Measurements from ENCODE around the gene P2RX1.

Gene P2RX1

DNA sequence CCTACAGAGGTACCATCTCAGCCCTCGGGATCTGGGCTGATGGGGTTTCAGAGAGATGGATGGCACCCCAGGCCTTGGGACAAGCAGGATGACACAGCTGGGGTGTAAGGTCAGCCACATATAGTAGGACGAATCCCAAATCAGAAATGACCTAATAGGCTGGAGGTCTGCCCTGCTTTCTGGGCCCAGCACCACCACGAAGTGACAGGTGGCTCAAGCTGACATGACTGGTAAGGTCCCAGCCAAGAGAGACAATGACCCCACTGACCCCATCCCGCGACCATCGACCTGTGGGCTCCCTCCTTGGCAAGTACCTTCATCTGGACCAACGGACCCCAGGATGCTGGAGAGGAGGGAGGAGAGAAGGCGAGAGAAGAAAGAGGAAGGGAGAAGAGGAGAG lies 39.0 kb downstream of the P2RX1 start:
- TF ChIP-seq, protein P1, sequence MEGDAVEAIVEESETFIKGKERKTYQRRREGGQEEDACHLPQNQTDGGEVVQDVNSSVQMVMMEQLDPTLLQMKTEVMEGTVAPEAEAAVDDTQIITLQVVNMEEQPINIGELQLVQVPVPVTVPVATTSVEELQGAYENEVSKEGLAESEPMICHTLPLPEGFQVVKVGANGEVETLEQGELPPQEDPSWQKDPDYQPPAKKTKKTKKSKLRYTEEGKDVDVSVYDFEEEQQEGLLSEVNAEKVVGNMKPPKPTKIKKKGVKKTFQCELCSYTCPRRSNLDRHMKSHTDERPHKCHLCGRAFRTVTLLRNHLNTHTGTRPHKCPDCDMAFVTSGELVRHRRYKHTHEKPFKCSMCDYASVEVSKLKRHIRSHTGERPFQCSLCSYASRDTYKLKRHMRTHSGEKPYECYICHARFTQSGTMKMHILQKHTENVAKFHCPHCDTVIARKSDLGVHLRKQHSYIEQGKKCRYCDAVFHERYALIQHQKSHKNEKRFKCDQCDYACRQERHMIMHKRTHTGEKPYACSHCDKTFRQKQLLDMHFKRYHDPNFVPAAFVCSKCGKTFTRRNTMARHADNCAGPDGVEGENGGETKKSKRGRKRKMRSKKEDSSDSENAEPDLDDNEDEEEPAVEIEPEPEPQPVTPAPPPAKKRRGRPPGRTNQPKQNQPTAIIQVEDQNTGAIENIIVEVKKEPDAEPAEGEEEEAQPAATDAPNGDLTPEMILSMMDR (IDR thresholded peaks at IDR 0.05; ENCODE audit: low read length), result no peak
- TF ChIP-seq EZH2phosphoT487 (IDR thresholded peaks at IDR 0.05; ENCODE audit: low read length), result no peak
- TF ChIP-seq EZH2 (optimal IDR thresholded peaks at IDR 0.05; ENCODE audit: low read depth, low read length), result no peak
- Histone ChIP-seq H3K4me3 (ENCODE audit: low read length) (no peak overlapping the region), H4K20me1 (ENCODE audit: insufficient read depth, low read length) (no peaks in the 10 kb centered on the region)

DNA sequence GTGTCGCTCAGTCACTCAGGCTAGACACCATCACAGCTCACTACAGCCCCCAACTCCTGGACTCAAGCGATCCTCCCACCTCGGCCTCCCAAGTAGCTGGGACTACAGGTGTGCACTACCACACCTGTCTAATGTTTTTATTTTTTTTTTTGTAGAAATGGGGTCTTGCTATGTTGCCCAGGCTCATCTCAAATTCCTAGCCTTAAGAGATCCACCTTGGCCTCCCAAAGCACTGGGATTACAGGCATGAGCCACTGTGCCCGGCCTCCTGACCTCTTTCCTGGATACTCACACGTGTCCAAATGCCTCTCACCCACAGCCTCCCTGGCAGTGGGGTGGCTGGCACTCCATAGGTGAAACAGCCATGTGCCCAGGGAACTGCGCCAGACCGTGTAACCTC lies 40.9 kb downstream of the P2RX1 start:
- Histone ChIP-seq H2AFZ (ENCODE audit: low read length) (no peak overlapping the region), H3K27ac (ENCODE audit: low read length) (no peak overlapping the region), H3K9me2 (replicated peaks; ENCODE audit: insufficient read depth, low read length) (no peaks in the 10 kb centered on the region), H3K36me3 (replicated peaks; ENCODE audit: insufficient read depth, low read length) (no peaks in the 10 kb centered on the region), H4K20me1 (ENCODE audit: insufficient read depth, low read length) (no peaks in the 10 kb centered on the region), H3K27me3 (replicated peaks; ENCODE audit: insufficient read depth, low read length) (no peaks in the 10 kb centered on the region), H3F3A (ENCODE audit: insufficient read depth, low read length) (0 out of 2 replicates have a peak, but pooled peaks cover 4% of the 10 kb centered on the region), H3K9ac (ENCODE audit: low read length) (no peak overlapping the region), H3K4me2 (ENCODE audit: low read depth, low read length) (no peak overlapping the region), H3K9me3 (replicated peaks; ENCODE audit: insufficient read depth, low read length) (no peaks in the 10 kb centered on the region), H3K4me3 (ENCODE audit: low read length) (no peak overlapping the region), H3K79me2 (ENCODE audit: low read length) (no peaks in the 10 kb centered on the region), H3K4me1 (ENCODE audit: low read length) (peaks cover 5% of the 10 kb centered on the region; the same call in 1 of the 2 replicates)
- no peak for TF ChIP-seq EZH2phosphoT487 (IDR thresholded peaks at IDR 0.05; ENCODE audit: low read length)
- TF ChIP-seq, protein P1 (IDR thresholded peaks at IDR 0.05; ENCODE audit: low read length), result no peak
- no peak for TF ChIP-seq EZH2 (optimal IDR thresholded peaks at IDR 0.05; ENCODE audit: low read depth, low read length)
- DNase-seq, result no peak

More for the DNA sequence above, 39.0 kb downstream of the P2RX1 start:
- no peak overlapping the region for H3K27ac ChIP-seq (ENCODE audit: low read length)
- no peaks in the 10 kb centered on the region for H3K4me1 ChIP-seq (ENCODE audit: low read length)
- H2AFZ ChIP-seq (ENCODE audit: low read length), result no peak overlapping the region
- H3K4me2 ChIP-seq (ENCODE audit: low read depth, low read length), result no peak overlapping the region
- H3K9me3 ChIP-seq (replicated peaks; ENCODE audit: insufficient read depth, low read length), result no peaks in the 10 kb centered on the region
- no peak overlapping the region for H3K9ac ChIP-seq (ENCODE audit: low read length)
- no peaks in the 10 kb centered on the region for H3K79me2 ChIP-seq (ENCODE audit: low read length)
- no peaks in the 10 kb centered on the region for H3K27me3 ChIP-seq (replicated peaks; ENCODE audit: insufficient read depth, low read length)
- no peaks in the 10 kb centered on the region for H3K9me2 ChIP-seq (replicated peaks; ENCODE audit: insufficient read depth, low read length)
- no peaks in the 10 kb centered on the region for H3K36me3 ChIP-seq (replicated peaks; ENCODE audit: insufficient read depth, low read length)
- H3F3A ChIP-seq (ENCODE audit: insufficient read depth, low read length), result no peaks in the 10 kb centered on the region
- no peak for DNase-seq

DNA sequence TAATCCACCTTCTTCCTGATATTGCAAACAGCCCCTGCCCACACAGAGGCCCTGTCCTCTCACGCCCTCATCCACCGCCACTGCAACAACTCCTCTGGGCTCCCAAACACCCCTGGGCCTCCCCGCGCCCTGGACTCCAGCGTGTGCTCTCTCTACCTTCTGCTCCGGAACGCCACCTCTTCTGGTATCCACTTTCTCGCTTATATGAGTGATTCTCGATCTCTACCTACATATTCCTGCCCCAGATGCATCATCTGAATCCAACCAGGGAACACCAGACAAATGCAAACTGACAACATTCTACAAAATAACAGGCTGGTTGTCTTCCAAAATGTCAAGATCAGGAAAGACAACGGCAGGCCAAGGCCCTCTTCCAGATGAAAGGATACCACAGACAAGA lies 42.4 kb downstream of the P2RX1 start:
- Histone ChIP-seq H3F3A (ENCODE audit: insufficient read depth, low read length) (0 out of 2 replicates have a peak, but pooled peaks cover 4% of the 10 kb centered on the region), H3K4me1 (ENCODE audit: low read length) (peaks cover 5% of the 10 kb centered on the region; the same call in 1 of the 2 replicates), H3K79me2 (ENCODE audit: low read length) (no peaks in the 10 kb centered on the region), H3K36me3 (replicated peaks; ENCODE audit: insufficient read depth, low read length) (no peaks in the 10 kb centered on the region), H2AFZ (ENCODE audit: low read length) (no peak overlapping the region), H3K27ac (ENCODE audit: low read length) (no peak overlapping the region), H4K20me1 (ENCODE audit: insufficient read depth, low read length) (no peaks in the 10 kb centered on the region), H3K4me3 (ENCODE audit: low read length) (no peak overlapping the region), H3K4me2 (ENCODE audit: low read depth, low read length) (no peak overlapping the region), H3K9ac (ENCODE audit: low read length) (no peak overlapping the region), H3K9me2 (replicated peaks; ENCODE audit: insufficient read depth, low read length) (no peaks in the 10 kb centered on the region), H3K27me3 (replicated peaks; ENCODE audit: insufficient read depth, low read length) (no peaks in the 10 kb centered on the region), H3K9me3 (replicated peaks; ENCODE audit: insufficient read depth, low read length) (no peaks in the 10 kb centered on the region)
- TF ChIP-seq EZH2 (optimal IDR thresholded peaks at IDR 0.05; ENCODE audit: low read depth, low read length) (no peak), EZH2phosphoT487 (IDR thresholded peaks at IDR 0.05; ENCODE audit: low read length) (no peak)
- TF ChIP-seq, protein P1 (IDR thresholded peaks at IDR 0.05; ENCODE audit: low read length), result no peak
- DNase-seq, result no peak

All from MM.1S (cell line).